Measurements from ENCODE around the gene HIBCH. TPM values are rescaled to one million over a fixed set of nuclear protein-coding genes. Genes with fewer than 3 reads are reported as not detected.
"Not testable (repeated sequence)": the region's sequence is repeated elsewhere in the genome, so short reads cannot be mapped to it uniquely, and the experiment has no call there.

The HIBCH gene
- total RNA-seq, 5 donors from 2014 or later (not counting 1 experiment from before 2014, with no cell fraction given), result 15.5 to 19.8 (median 19.4) TPM

DNA sequence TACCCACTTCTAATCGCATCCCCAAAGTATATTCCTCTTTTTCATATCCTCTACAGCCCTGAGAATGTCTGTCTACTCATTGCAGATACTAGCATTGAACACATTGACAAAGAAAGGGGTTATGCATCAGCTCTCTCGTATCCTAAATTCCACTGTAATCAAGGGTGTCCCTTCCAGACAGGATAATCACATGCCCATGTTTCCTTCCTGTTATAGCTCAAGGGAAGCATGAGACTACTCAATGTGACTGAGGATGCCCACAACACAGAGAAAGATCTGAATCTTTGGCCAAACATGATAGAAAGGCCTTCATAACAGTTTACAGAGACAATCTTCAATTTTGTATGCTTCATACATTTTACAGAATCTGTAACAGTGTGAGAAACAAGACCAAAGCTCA is 69.2 kb downstream of the HIBCH start:
- no peak overlapping the region for H3K27ac Mint-ChIP-seq
- no peaks in the 10 kb centered on the region for H3K27me3 Mint-ChIP-seq
- H3K27me3 ChIP-seq (replicated peaks in 1 of 2; ENCODE audit: control insufficient read depth in 2 of 2, extremely low read depth in 1 of 2, insufficient read depth in 2 of 2, low read length in 1 of 2), result no peaks in the 10 kb centered on the region
- DNase-seq (no peak), ATAC-seq (replicated peaks in 1 of 4) (no peak)
- ChIA-PET CTCF (interaction anchor here in 1 of 2 donors (0.9 kb wide), 1 partner anchor 15 kb away, joined by 6 read pairs; no protein-coding TSS in a partner anchor), POLR2A (no interaction called here)
- H3K4me1 Mint-ChIP-seq, result no peaks in the 10 kb centered on the region
- peaks cover 48% of the 10 kb centered on the region for H3K36me3 Mint-ChIP-seq
- peaks cover 8 to 41% of the 10 kb centered on the region in 2 donors for H3K36me3 ChIP-seq (ENCODE audit: control insufficient read depth in 2 of 2, extremely low read depth in 1 of 2, insufficient read depth in 1 of 2, low read length in 1 of 2)
- H3K4me3 ChIP-seq (ENCODE audit: control insufficient read depth in 1 of 2, extremely low read depth in 1 of 2, low read length in 1 of 2), result no peak overlapping the region
- no peaks in the 10 kb centered on the region for H3K9me3 ChIP-seq
- no peaks in the 10 kb centered on the region for H3K4me1 ChIP-seq (ENCODE audit: control insufficient read depth in 1 of 2, extremely low read depth in 1 of 2, insufficient read depth in 2 of 2, low read length in 2 of 2)
- H3K27ac ChIP-seq (ENCODE audit: low read length), result no peak overlapping the region
- H3K4me3 Mint-ChIP-seq, result no peak overlapping the region
- WGBS (ENCODE audit: insufficient coverage), result 100% methylated on average over 1 of the region's 2 CpGs
- no peaks in the 10 kb centered on the region for H3K9me3 Mint-ChIP-seq

DNA sequence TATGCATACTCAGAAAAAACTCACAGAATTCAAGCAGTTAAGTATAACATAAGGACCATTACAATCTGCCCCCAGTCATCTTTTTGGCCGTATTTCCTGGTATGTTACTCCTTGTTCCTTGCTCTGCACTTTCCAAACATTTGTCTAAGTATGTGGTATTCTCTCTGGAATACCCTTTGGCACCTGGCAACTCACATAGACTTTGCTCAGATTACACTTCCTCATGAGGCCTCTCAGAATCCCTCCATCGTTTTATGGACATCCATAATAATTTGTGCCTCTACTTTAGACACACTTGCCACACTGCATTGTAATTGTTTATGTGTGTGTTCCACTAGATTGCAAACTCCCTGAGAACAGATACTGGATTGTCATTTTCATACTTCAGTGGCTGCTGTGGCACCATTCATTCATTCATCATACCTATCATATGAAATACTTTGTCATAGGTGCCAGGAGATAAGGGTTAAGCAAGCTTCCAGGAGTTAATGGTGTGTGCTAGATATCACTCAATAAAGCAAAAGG is 84.0 kb downstream of the HIBCH start:
- H3K4me1 Mint-ChIP-seq, result no peaks in the 10 kb centered on the region
- ATAC-seq (replicated peaks in 1 of 4) (no peak), DNase-seq (no peak)
- peaks cover 4 to 16% (median 6%) of the 10 kb centered on the region in 3 donors for H3K9me3 Mint-ChIP-seq
- Histone ChIP-seq H3K27ac (ENCODE audit: low read length) (no peak overlapping the region), H3K4me1 (ENCODE audit: control insufficient read depth in 1 of 2, extremely low read depth in 1 of 2, insufficient read depth in 2 of 2, low read length in 2 of 2) (no peaks in the 10 kb centered on the region), H3K36me3 (ENCODE audit: control insufficient read depth in 2 of 2, extremely low read depth in 1 of 2, insufficient read depth in 1 of 2, low read length in 1 of 2) (peaks cover 0 to 4% of the 10 kb centered on the region in 2 donors), H3K27me3 (replicated peaks in 1 of 2; ENCODE audit: control insufficient read depth in 2 of 2, extremely low read depth in 1 of 2, insufficient read depth in 2 of 2, low read length in 1 of 2) (no peaks in the 10 kb centered on the region), H3K9me3 (peaks cover 2% of the 10 kb centered on the region), H3K4me3 (ENCODE audit: control insufficient read depth in 1 of 2, extremely low read depth in 1 of 2, low read length in 1 of 2) (no peak overlapping the region)
- no peak overlapping the region for H3K27ac Mint-ChIP-seq
- peaks cover 58% of the 10 kb centered on the region for H3K36me3 Mint-ChIP-seq
- no CpG with 5 or more reads among the region's 2 CpGs for WGBS (ENCODE audit: insufficient coverage)
- H3K4me3 Mint-ChIP-seq, result no peak overlapping the region
- ChIA-PET CTCF (no interaction called here), POLR2A (no interaction called here)
- H3K27me3 Mint-ChIP-seq, result no peaks in the 10 kb centered on the region

DNA sequence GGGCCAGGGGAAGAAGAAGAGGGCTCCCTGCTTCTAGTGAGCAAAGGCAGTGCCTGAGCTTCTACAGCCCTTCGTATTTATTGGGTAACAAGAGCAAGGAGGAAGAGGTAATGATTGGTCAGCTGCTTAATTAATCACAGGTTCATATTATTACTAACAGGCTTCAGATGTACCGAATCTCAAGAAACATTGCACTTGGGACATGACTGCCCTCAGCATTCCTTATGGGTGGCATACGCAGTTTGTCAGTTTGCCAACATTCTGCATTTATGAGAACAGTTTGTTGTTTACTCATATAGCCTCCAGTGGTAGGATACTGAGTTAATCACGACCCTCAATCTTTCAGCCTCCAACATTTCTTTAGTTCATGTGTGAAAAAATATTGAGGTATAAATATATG is 84.5 kb downstream of the HIBCH start:
- ATAC-seq (replicated peaks in 1 of 4) (no peak), DNase-seq (no peak)
- H3K27ac Mint-ChIP-seq, result no peak overlapping the region
- H3K36me3 ChIP-seq (ENCODE audit: control insufficient read depth in 2 of 2, extremely low read depth in 1 of 2, insufficient read depth in 1 of 2, low read length in 1 of 2), result peaks cover 0 to 4% of the 10 kb centered on the region in 2 donors
- H3K4me3 ChIP-seq (ENCODE audit: control insufficient read depth in 1 of 2, extremely low read depth in 1 of 2, low read length in 1 of 2), result no peak overlapping the region
- H3K27me3 Mint-ChIP-seq, result no peaks in the 10 kb centered on the region
- no peaks in the 10 kb centered on the region for H3K4me1 Mint-ChIP-seq
- H3K4me1 ChIP-seq (ENCODE audit: control insufficient read depth in 1 of 2, extremely low read depth in 1 of 2, insufficient read depth in 2 of 2, low read length in 2 of 2), result no peaks in the 10 kb centered on the region
- POLR2A ChIA-PET, result no interaction called here
- peaks cover under 1 to 10% (median 2%) of the 10 kb centered on the region in 3 donors for H3K9me3 Mint-ChIP-seq
- H3K9me3 ChIP-seq, result peaks cover 2% of the 10 kb centered on the region
- no peak overlapping the region for H3K4me3 Mint-ChIP-seq
- CTCF ChIA-PET, result no interaction called here
- no peaks in the 10 kb centered on the region for H3K27me3 ChIP-seq (replicated peaks in 1 of 2; ENCODE audit: control insufficient read depth in 2 of 2, extremely low read depth in 1 of 2, insufficient read depth in 2 of 2, low read length in 1 of 2)
- no CpG with 5 or more reads among the region's 4 CpGs for WGBS (ENCODE audit: insufficient coverage)
- no peak overlapping the region for H3K27ac ChIP-seq (ENCODE audit: low read length)
- peaks cover 54% of the 10 kb centered on the region for H3K36me3 Mint-ChIP-seq

DNA sequence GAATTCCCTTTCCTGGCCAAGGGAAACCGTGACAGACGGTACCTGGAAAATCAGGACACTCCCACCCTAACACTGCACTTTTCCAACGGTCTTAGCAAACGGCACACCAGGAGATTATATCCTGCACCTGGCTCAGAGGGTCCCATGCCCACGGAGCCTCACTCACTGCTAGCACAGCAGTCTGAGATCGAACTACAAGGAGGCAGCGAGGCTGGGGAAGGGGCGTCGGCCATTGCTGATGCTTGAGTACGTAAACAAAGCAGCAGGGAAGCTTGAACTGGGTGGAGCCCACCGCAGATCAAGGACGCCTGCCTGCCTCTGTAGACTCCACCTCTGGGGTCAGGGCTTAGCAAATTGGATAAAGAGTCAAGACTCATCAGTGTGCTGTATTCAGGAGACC is 95.6 kb downstream of the HIBCH start:
- H3K27me3 ChIP-seq (replicated peaks in 1 of 2; ENCODE audit: control insufficient read depth in 2 of 2, extremely low read depth in 1 of 2, insufficient read depth in 2 of 2, low read length in 1 of 2); H3K4me1 Mint-ChIP-seq; ATAC-seq (replicated peaks in 1 of 4); H3K27me3 Mint-ChIP-seq; H3K4me3 Mint-ChIP-seq; H3K27ac Mint-ChIP-seq; H3K9me3 ChIP-seq; H3K4me3 ChIP-seq (ENCODE audit: control insufficient read depth in 1 of 2, extremely low read depth in 1 of 2, low read length in 1 of 2); CTCF ChIA-PET; POLR2A ChIA-PET; H3K36me3 ChIP-seq (ENCODE audit: control insufficient read depth in 2 of 2, extremely low read depth in 1 of 2, insufficient read depth in 1 of 2, low read length in 1 of 2); DNase-seq; H3K27ac ChIP-seq (ENCODE audit: low read length); H3K4me1 ChIP-seq (ENCODE audit: control insufficient read depth in 1 of 2, extremely low read depth in 1 of 2, insufficient read depth in 2 of 2, low read length in 2 of 2): not testable (repeated sequence)
- Mint-ChIP-seq H3K36me3 (peaks cover 87% of the 10 kb centered on the region), H3K9me3 (peaks cover 6 to 17% (median 8%) of the 10 kb centered on the region in 3 donors)
- 95% methylated on average over 11 of the region's 12 CpGs for WGBS (ENCODE audit: insufficient coverage)

DNA sequence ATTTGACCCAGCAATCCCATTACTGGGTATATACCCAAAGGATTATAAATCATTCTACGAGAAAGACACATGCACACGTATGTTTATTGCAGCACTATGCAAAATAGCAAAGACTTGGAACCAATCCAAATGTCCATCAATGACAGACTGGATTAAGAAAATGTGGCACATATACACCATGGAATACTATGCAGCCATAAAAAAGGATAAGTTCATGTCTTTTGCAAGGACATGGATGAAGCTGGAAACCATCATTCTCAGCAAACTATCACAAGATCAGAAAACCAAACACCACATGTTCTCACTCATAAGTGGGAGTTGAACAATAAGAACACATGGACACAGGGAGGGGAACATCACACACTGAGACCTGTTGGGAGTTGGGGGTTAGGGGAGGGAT is 96.9 kb downstream of the HIBCH start:
- H3K4me3 ChIP-seq (ENCODE audit: control insufficient read depth in 1 of 2, extremely low read depth in 1 of 2, low read length in 1 of 2); H3K4me1 ChIP-seq (ENCODE audit: control insufficient read depth in 1 of 2, extremely low read depth in 1 of 2, insufficient read depth in 2 of 2, low read length in 2 of 2); H3K27ac ChIP-seq (ENCODE audit: low read length); H3K27ac Mint-ChIP-seq; H3K4me3 Mint-ChIP-seq; H3K4me1 Mint-ChIP-seq; POLR2A ChIA-PET; H3K36me3 ChIP-seq (ENCODE audit: control insufficient read depth in 2 of 2, extremely low read depth in 1 of 2, insufficient read depth in 1 of 2, low read length in 1 of 2); H3K27me3 Mint-ChIP-seq; H3K9me3 ChIP-seq; ATAC-seq (replicated peaks in 1 of 4); H3K27me3 ChIP-seq (replicated peaks in 1 of 2; ENCODE audit: control insufficient read depth in 2 of 2, extremely low read depth in 1 of 2, insufficient read depth in 2 of 2, low read length in 1 of 2); CTCF ChIA-PET; DNase-seq: not testable (repeated sequence)
- no CpG with 5 or more reads among the region's 2 CpGs for WGBS (ENCODE audit: insufficient coverage)
- Mint-ChIP-seq H3K36me3 (peaks cover 79% of the 10 kb centered on the region), H3K9me3 (peaks cover 5 to 13% (median 6%) of the 10 kb centered on the region in 3 donors)

DNA sequence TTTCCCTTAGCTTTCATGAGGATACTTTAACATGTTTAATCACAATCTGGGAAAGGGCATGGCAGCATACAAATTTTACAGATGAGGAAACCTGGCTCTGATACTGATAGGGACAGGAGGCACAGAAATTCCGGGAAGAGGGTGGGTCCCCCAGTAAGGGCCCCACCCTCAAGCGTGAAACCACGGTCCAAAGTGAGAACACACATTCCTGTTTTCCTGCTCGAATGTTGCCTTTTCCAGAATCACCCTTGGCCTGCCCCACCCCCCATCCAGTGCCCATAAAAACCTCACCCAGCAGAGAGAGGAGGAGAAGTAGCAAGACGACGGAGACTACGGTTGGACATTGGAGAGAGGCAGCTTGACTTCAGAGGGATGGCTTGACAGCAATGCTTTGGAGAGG is 98.2 kb downstream of the HIBCH start:
- peaks cover 3% of the 10 kb centered on the region in 2 donors for H3K36me3 ChIP-seq (ENCODE audit: control insufficient read depth in 2 of 2, extremely low read depth in 1 of 2, insufficient read depth in 1 of 2, low read length in 1 of 2)
- H3K4me3 ChIP-seq (ENCODE audit: control insufficient read depth in 1 of 2, extremely low read depth in 1 of 2, low read length in 1 of 2), result no peak overlapping the region
- no peak for DNase-seq
- no peak overlapping the region for H3K27ac ChIP-seq (ENCODE audit: low read length)
- Mint-ChIP-seq H3K36me3 (peaks cover 73% of the 10 kb centered on the region), H3K9me3 (peaks cover 3 to 10% (median 6%) of the 10 kb centered on the region in 3 donors), H3K4me1 (peaks cover 3 to 10% (median 6%) of the 10 kb centered on the region in 3 donors), H3K27ac (no peak overlapping the region), H3K4me3 (no peak overlapping the region), H3K27me3 (no peaks in the 10 kb centered on the region)
- peaks cover 0 to 3% of the 10 kb centered on the region in 2 experiments for H3K4me1 ChIP-seq (ENCODE audit: control insufficient read depth in 1 of 2, extremely low read depth in 1 of 2, insufficient read depth in 2 of 2, low read length in 2 of 2)
- no peak for ATAC-seq (replicated peaks in 1 of 4)
- ChIA-PET CTCF (no interaction called here), POLR2A (no interaction called here)
- no peaks in the 10 kb centered on the region for H3K9me3 ChIP-seq
- no peaks in the 10 kb centered on the region for H3K27me3 ChIP-seq (replicated peaks in 1 of 2; ENCODE audit: control insufficient read depth in 2 of 2, extremely low read depth in 1 of 2, insufficient read depth in 2 of 2, low read length in 1 of 2)
- 100% methylated on average over 1 of the region's 7 CpGs for WGBS (ENCODE audit: insufficient coverage)

DNA sequence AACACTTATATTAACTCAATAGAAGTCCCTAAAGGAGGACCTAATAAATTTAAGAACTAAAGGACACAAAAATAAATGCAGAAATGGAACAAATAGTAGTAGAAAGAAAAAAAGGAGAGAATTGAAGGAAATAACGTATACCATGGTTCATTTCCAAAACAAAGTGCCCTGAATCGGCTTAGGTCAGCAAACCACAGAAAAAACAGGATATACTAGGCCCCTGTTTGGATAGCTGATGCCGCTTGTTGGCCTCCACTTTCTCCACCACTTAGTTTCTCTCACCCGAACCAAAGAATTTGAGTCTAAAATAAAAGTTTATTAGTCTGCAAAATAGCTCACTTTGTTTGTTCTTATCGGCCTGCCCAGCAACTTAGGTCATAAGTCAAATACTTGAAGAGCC is 100.4 kb downstream of the HIBCH start:
- Histone ChIP-seq H3K4me1 (ENCODE audit: control insufficient read depth in 1 of 2, extremely low read depth in 1 of 2, insufficient read depth in 2 of 2, low read length in 2 of 2) (peaks cover 0 to 20% of the 10 kb centered on the region in 2 experiments), H3K9me3 (no peaks in the 10 kb centered on the region), H3K36me3 (ENCODE audit: control insufficient read depth in 2 of 2, extremely low read depth in 1 of 2, insufficient read depth in 1 of 2, low read length in 1 of 2) (peaks cover 3% of the 10 kb centered on the region in 2 donors), H3K27me3 (replicated peaks in 1 of 2; ENCODE audit: control insufficient read depth in 2 of 2, extremely low read depth in 1 of 2, insufficient read depth in 2 of 2, low read length in 1 of 2) (no peaks in the 10 kb centered on the region), H3K27ac (ENCODE audit: low read length) (no peak overlapping the region), H3K4me3 (ENCODE audit: control insufficient read depth in 1 of 2, extremely low read depth in 1 of 2, low read length in 1 of 2) (no peak overlapping the region)
- ChIA-PET POLR2A (no interaction called here), CTCF (no interaction called here)
- DNase-seq, result no peak
- H3K9me3 Mint-ChIP-seq, result peaks cover 0 to 6% (median 0%) of the 10 kb centered on the region in 3 donors
- H3K36me3 Mint-ChIP-seq, result peaks cover 63% of the 10 kb centered on the region
- H3K27ac Mint-ChIP-seq, result no peak overlapping the region
- H3K4me1 Mint-ChIP-seq, result peaks cover 22 to 27% (median 24%) of the 10 kb centered on the region in 3 donors
- no peak for ATAC-seq (replicated peaks in 1 of 4)
- no peaks in the 10 kb centered on the region for H3K27me3 Mint-ChIP-seq
- WGBS (ENCODE audit: insufficient coverage), result no CpG with 5 or more reads among the region's 5 CpGs
- H3K4me3 Mint-ChIP-seq, result no peak overlapping the region
